Astrocyte (in vitro differentiated cells and primary cell): ENCODE measurements around the gene ANKRD52. TPM values are rescaled to one million over a fixed set of nuclear protein-coding genes. Genes with fewer than 3 reads are reported as not detected.

Experiments
- DNase-seq: peaks from one replicate; pipeline ENCODE4 v3.0.0-alpha.2; 2010; ENCODE audit warnings: low read depth
- FAIRE-seq: peaks from 2 replicates; lab custom pipeline; 2011; peaks lifted over from hg19 to GRCh38; lab: Jason Lieb, UNC
- H2AFZ ChIP-seq: 2 replicates; pipeline ENCODE4 v1.6.0; 2012; ENCODE audit warnings: low read depth, low read length, inconsistent platforms
- H3K27ac ChIP-seq: 2 replicates; pipeline ENCODE4 v1.5.1; 2011; ENCODE audit warnings: low read depth, low read length, inconsistent platforms
- H3K27me3 ChIP-seq: 2 replicates; pipeline ENCODE4 v1.6.0; 2011; ENCODE audit warnings: low read length, inconsistent platforms; ENCODE audit not compliant: insufficient read depth
- H3K36me3 ChIP-seq: 2 replicates; pipeline ENCODE4 v1.5.1; 2011; ENCODE audit warnings: low read length, inconsistent platforms; ENCODE audit not compliant: insufficient read depth
- H3K4me1 ChIP-seq: 2 replicates; pipeline ENCODE4 v1.5.1; 2011; ENCODE audit warnings: low read length, inconsistent platforms; ENCODE audit not compliant: insufficient read depth
- H3K4me2 ChIP-seq: 2 replicates; pipeline ENCODE4 v1.6.0; 2012; ENCODE audit warnings: low read length, inconsistent platforms
- H3K4me3 ChIP-seq: 2 replicates; pipeline ENCODE4 v1.5.1; 2011; ENCODE audit warnings: low read depth, mild to moderate bottlenecking, low read length, inconsistent platforms; ENCODE audit not compliant: insufficient read depth
- H3K79me2 ChIP-seq: 2 replicates; pipeline ENCODE4 v1.6.0; 2012; ENCODE audit warnings: mild to moderate bottlenecking, low read length, inconsistent platforms; ENCODE audit not compliant: insufficient read depth
- H3K9ac ChIP-seq: 2 replicates; pipeline ENCODE4 v1.6.0; 2012; ENCODE audit warnings: mild to moderate bottlenecking, low read length, inconsistent platforms
- H3K9me3 ChIP-seq: 2 replicates; pipeline ENCODE4 v1.5.1; 2012; ENCODE audit warnings: low read depth, mild to moderate bottlenecking, low read length, inconsistent platforms; ENCODE audit not compliant: insufficient read depth
- H4K20me1 ChIP-seq: 2 replicates; pipeline ENCODE4 v1.6.0; 2012; ENCODE audit warnings: low read length, inconsistent platforms; ENCODE audit not compliant: insufficient read depth
- H3K27ac Mint-ChIP-seq: one replicate; pipeline ENCODE4 v1.8.0; 2021; ENCODE audit warnings: mild to moderate bottlenecking, mixed read lengths; ENCODE audit not compliant: unreplicated experiment
- H3K27me3 Mint-ChIP-seq: one replicate; pipeline ENCODE4 v1.8.0; 2021; ENCODE audit warnings: low read depth, mixed read lengths; ENCODE audit not compliant: unreplicated experiment
- H3K36me3 Mint-ChIP-seq: one replicate; pipeline ENCODE4 v1.8.0; 2021; ENCODE audit warnings: low read depth, mixed read lengths; ENCODE audit not compliant: unreplicated experiment
- H3K4me1 Mint-ChIP-seq: one replicate; pipeline ENCODE4 v1.8.0; 2021; ENCODE audit warnings: low read depth, mixed read lengths; ENCODE audit not compliant: unreplicated experiment
- H3K4me3 Mint-ChIP-seq: one replicate; pipeline ENCODE4 v1.8.0; 2021; ENCODE audit warnings: mild to moderate bottlenecking, moderate library complexity, mixed read lengths; ENCODE audit not compliant: unreplicated experiment
- H3K9me3 Mint-ChIP-seq: one replicate; pipeline ENCODE4 v1.8.0; 2021; ENCODE audit warnings: mild to moderate bottlenecking, mixed read lengths; ENCODE audit not compliant: unreplicated experiment
- CTCF ChIP-seq: IDR thresholded peaks from 2 replicates; pipeline ENCODE4 v1.5.1; 2011; ENCODE audit warnings: low read depth, mild to moderate bottlenecking, inconsistent platforms, low read length, moderate library complexity; ENCODE audit not compliant: insufficient read depth
- EZH2 ChIP-seq: IDR thresholded peaks from 2 replicates; pipeline ENCODE4 v1.6.1; 2012; ENCODE audit warnings: mild to moderate bottlenecking, low read length, inconsistent platforms; ENCODE audit not compliant: insufficient read depth
- total RNA-seq: library from RNA; stranded (reverse); gene quantifications from 2 replicates; pipeline ENCODE4 v1.2.1, GENCODE V29; 2021

Gene ANKRD52
- total RNA-seq, 1 donor from 2014 or later: 105 TPM

- peaks cover 21% of the 10 kb centered on the region for H3K36me3 ChIP-seq
Observed at GRCh38 chr12:56241424-56242303, 16.5 kb downstream of the ANKRD52 start.

GRCh38 chr12:56237552-56237951 lies 20.6 kb downstream of the ANKRD52 start:
- Histone ChIP-seq H3K79me2 (no peaks in the 10 kb centered on the region), H3K36me3 (peaks cover 7% of the 10 kb centered on the region), H4K20me1 (peaks cover 67% of the 10 kb centered on the region), H3K4me1 (no peaks in the 10 kb centered on the region), H3K27ac (no peak overlapping the region), H3K4me2 (no peak overlapping the region), H2AFZ (no peak overlapping the region), H3K9ac (no peak overlapping the region), H3K27me3 (no peaks in the 10 kb centered on the region), H3K4me3 (no peak overlapping the region), H3K9me3 (no peaks in the 10 kb centered on the region)
- Mint-ChIP-seq H3K36me3 (peaks cover 13% of the 10 kb centered on the region), H3K4me1 (peaks cover 12% of the 10 kb centered on the region), H3K27me3 (no peaks in the 10 kb centered on the region), H3K9me3 (no peaks in the 10 kb centered on the region), H3K4me3 (no peak overlapping the region), H3K27ac (peak overlapping the region; percentile 26)
- DNase-seq: no peak
- FAIRE-seq: no peak
- TF ChIP-seq CTCF (no peak), EZH2 (no peak)

More at GRCh38 chr12:56241424-56242303, 16.5 kb downstream of the ANKRD52 start:
- Mint-ChIP-seq H3K9me3 (no peaks in the 10 kb centered on the region), H3K4me1 (peaks cover 27% of the 10 kb centered on the region), H3K4me3 (no peak overlapping the region), H3K27me3 (no peaks in the 10 kb centered on the region), H3K36me3 (peaks cover 20% of the 10 kb centered on the region), H3K27ac (no peak overlapping the region)
- Histone ChIP-seq H4K20me1 (peaks cover 79% of the 10 kb centered on the region), H3K27me3 (no peaks in the 10 kb centered on the region), H3K27ac (no peak overlapping the region), H3K4me2 (no peak overlapping the region), H2AFZ (no peak overlapping the region), H3K9ac (no peak overlapping the region), H3K4me3 (no peak overlapping the region), H3K9me3 (no peaks in the 10 kb centered on the region), H3K79me2 (peaks cover 4% of the 10 kb centered on the region), H3K4me1 (no peaks in the 10 kb centered on the region)
- TF ChIP-seq EZH2 (no peak), CTCF (no peak)
- DNase-seq (no peak), FAIRE-seq (no peak)

DNA sequence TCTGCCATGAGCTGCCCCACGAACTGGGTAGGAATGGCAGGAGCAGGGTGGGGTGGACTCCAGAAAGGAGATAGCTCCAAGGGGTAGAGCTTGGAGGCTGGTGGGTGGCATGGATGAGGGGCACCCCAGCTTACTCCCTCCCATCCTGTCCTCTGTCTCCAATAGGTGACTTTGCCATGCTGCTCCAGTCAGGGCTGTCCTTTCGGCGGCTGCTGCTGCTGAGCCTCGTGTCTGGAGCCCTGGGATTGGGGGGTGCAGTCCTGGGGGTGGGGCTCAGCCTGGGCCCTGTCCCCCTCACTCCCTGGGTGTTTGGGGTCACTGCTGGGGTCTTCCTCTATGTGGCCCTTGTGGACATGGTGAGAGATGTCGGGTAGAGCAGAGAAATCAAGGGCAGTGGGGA lies 21.2 kb downstream of the ANKRD52 start:
- peaks cover 13% of the 10 kb centered on the region for H3K36me3 Mint-ChIP-seq
- no peaks in the 10 kb centered on the region for H3K79me2 ChIP-seq
- H3K4me1 Mint-ChIP-seq: peaks cover 12% of the 10 kb centered on the region
- DNase-seq (no peak), FAIRE-seq (no peak)
- no peak overlapping the region for H3K4me3 Mint-ChIP-seq
- no peak for TF ChIP-seq CTCF
- no peak overlapping the region for H3K9ac ChIP-seq
- no peaks in the 10 kb centered on the region for H3K4me1 ChIP-seq
- peaks cover 5% of the 10 kb centered on the region for H3K36me3 ChIP-seq
- peaks cover 61% of the 10 kb centered on the region for H4K20me1 ChIP-seq
- no peak overlapping the region for H3K27ac Mint-ChIP-seq
- no peaks in the 10 kb centered on the region for H3K9me3 Mint-ChIP-seq
- H3K27me3 Mint-ChIP-seq: no peaks in the 10 kb centered on the region
- H3K27me3 ChIP-seq: no peaks in the 10 kb centered on the region
- H3K4me3 ChIP-seq: no peak overlapping the region
- H3K9me3 ChIP-seq: no peaks in the 10 kb centered on the region
- no peak overlapping the region for H2AFZ ChIP-seq
- H3K4me2 ChIP-seq: no peak overlapping the region
- no peak overlapping the region for H3K27ac ChIP-seq
